Stomach (tissue), 9 donors: Measurements from ENCODE around the gene ADGRD1. TPM values are rescaled to one million over a fixed set of nuclear protein-coding genes. Genes with fewer than 3 reads are reported as not detected.

ENCODE experiments used
- DNase-seq, 2 donors: peaks; one replicate each; pipeline versions ENCODE4 v3.0.0 to v3.0.0-alpha.2; 2013 to 2019
- H3K27ac ChIP-seq, 5 donors: fragments of 200-600 bp in 4 of 5; sonication (generic) in 4 of 5; one replicate each; pipeline ENCODE4 v1.5.1; 2013 to 2019; ENCODE audit warnings: mild to moderate bottlenecking in 1 of 5, moderate library complexity in 1 of 5
- H3K27me3 ChIP-seq, 3 donors: fragments of 200-600 bp; sonication (generic); one replicate each; pipeline ENCODE4 v1.5.1; 2017 to 2019; ENCODE audit warnings: mixed run types in 1 of 3
- H3K36me3 ChIP-seq, 4 donors: fragments of 200-600 bp; sonication (generic); 1 replicate in 3 of 4; 2 replicates in 1 of 4; pipeline ENCODE4 v1.5.1; 2016 to 2019
- H3K4me1 ChIP-seq, 4 donors: fragments of 200-600 bp; sonication (generic); one replicate each; pipeline ENCODE4 v1.5.1; 2016 to 2019
- H3K4me3 ChIP-seq, 4 donors: fragments of 200-600 bp; sonication (generic) in 3 of 4; one replicate each; pipeline ENCODE4 v1.5.1; 2016 to 2019; ENCODE audit warnings: mild to moderate bottlenecking in 1 of 4
- H3K9me3 ChIP-seq, 4 donors: fragments of 200-600 bp; sonication (generic); one replicate each; pipeline ENCODE4 v1.5.1; 2016 to 2019
- EP300 ChIP-seq: sonication (generic); formaldehyde crosslinking; IDR thresholded peaks from one replicate; pipeline ENCODE4 v1.6.1; 2017; ENCODE audit warnings: antibody characterized with exemption
- POLR2A ChIP-seq, 4 donors: fragments of 450-650 bp; IDR thresholded peaks; one replicate each; pipeline ENCODE4 v1.6.1; 2016; ENCODE audit warnings: antibody characterized with exemption in 4 of 4, control low read depth in 2 of 4, mild to moderate bottlenecking in 1 of 4, moderate library complexity in 1 of 4
- POLR2AphosphoS5 ChIP-seq, 3 donors: sonication (generic); formaldehyde crosslinking; IDR thresholded peaks; one replicate each; pipeline ENCODE4 v1.6.1; 2016; ENCODE audit warnings: antibody characterized with exemption in 3 of 3
- WGBS, 5 donors: extraction: QIAGEN DNeasy Blood & Tissue Kit in 3 of 5; methylation state at CpG; one replicate each; pipeline versions ENCODE4 v1.1.5 to v1.1.7; 2013 to 2018; 5-methylcytosine and 5-hydroxymethylcytosine counted together
- intact Hi-C: fragments of 100-400 bp; cut with DNase I; formaldehyde crosslinking; loops from one replicate; pipeline ENCODE4 v1.15.1; 2023; ENCODE audit warnings: low total_unique reads
- polyA plus RNA-seq, 3 donors: library from polyadenylated mRNA; stranded (reverse); fragments of 200-250 nt; gene quantifications; one replicate each; pipeline ENCODE4 v1.2.3, GENCODE V29; 2013
- total RNA-seq, 5 donors: library from RNA; depleted of rRNA; stranded (reverse); fragments of >200 nt; gene quantifications; one replicate each; pipeline versions ENCODE4 v1.1.0 to v1.2.3, GENCODE V29; 2014 to 2016
- TF ChIP-seq, protein P1 (sequence below), 7 experiments: fragments of 450-650 bp in 4 of 7; fragments of 200-600 bp in 3 of 7; sonication (generic) in 3 of 7; IDR thresholded peaks; one replicate each; pipeline ENCODE4 v1.5.1; 2016 to 2019; ENCODE audit warnings: antibody characterized with exemption in 7 of 7, control low read depth in 2 of 7, mild to moderate bottlenecking in 1 of 7
- donor health status: healthy with polysubstance abuse.
- donor health status: Bipolar disorder and iron deficiency.
- donor health status: healthy.

ADGRD1 gene
- total and polyA plus RNA-seq, 8 donors, result 3.7 to 43.8 (median 15.4) TPM

DNA sequence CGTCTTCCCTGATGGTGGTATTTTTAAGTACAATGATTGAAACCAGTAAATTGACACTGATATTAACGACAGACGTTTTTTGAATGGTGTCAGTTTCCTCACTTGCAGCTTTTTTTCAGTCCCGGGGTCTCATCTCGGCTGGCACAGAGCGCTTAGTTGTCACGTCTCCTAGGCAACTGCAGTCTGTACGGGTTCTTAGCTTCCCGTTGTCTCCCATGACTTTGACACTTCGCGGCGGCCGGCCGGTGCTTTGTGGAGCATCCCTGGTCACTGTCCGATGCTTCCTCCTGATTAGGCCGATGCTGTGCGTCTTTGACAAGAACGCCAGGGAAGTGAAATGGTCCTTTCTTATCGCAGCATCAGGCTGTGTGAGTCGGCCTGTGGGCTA is 67.4 kb downstream of the ADGRD1 start:
- intact Hi-C loops, result no loop called here
- 81 to 90% (median 85%) methylated on average over 20 of the region's 20 CpGs for WGBS, 5 donors
- peaks cover 0 to 40% (median 0%) of the 10 kb centered on the region in 4 donors for H3K36me3 ChIP-seq

DNA sequence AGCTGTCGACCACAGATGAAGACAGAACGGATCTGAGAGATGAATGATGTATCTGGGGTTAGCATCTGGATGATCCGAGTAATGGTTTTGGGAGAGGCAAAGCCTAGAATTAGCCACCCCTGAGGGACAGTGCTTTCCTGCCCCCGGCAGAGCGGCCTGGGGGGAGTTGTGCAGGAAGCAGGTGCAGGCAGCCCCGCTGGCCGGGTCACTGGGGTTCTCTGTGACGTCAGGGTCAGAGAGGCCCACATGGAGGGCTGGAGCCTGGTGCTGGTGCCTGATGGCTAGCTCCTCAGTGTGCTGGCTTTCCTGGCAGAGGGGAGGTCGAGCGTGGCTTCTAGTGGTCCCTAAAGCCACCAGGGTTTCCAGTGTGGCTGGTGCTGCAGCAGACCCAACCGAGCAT is 70.3 kb downstream of the ADGRD1 start:
- WGBS, 5 donors, result 67 to 82% (median 73%) methylated on average over 11 of the region's 11 CpGs
- intact Hi-C loops, result no loop called here
- Histone ChIP-seq H3K9me3 (no peaks in the 10 kb centered on the region), H3K36me3 (peaks cover 0 to 30% (median 0%) of the 10 kb centered on the region in 4 donors), H3K27me3 (no peaks in the 10 kb centered on the region), H3K27ac (no peak overlapping the region), H3K4me3 (no peak overlapping the region), H3K4me1 (no peaks in the 10 kb centered on the region)
- DNase-seq, result no peak
- TF ChIP-seq POLR2A (IDR thresholded peaks at IDR 0.05), result no peak

More for the DNA sequence above, 67.4 kb downstream of the ADGRD1 start:
- Histone ChIP-seq H3K4me3 (no peak overlapping the region), H3K9me3 (no peaks in the 10 kb centered on the region), H3K27ac (no peak overlapping the region), H3K4me1 (no peaks in the 10 kb centered on the region), H3K27me3 (no peaks in the 10 kb centered on the region)
- TF ChIP-seq POLR2AphosphoS5 (IDR thresholded peaks at IDR 0.05) (no peak), POLR2A (IDR thresholded peaks at IDR 0.05) (no peak)
- DNase-seq, result no peak

DNA sequence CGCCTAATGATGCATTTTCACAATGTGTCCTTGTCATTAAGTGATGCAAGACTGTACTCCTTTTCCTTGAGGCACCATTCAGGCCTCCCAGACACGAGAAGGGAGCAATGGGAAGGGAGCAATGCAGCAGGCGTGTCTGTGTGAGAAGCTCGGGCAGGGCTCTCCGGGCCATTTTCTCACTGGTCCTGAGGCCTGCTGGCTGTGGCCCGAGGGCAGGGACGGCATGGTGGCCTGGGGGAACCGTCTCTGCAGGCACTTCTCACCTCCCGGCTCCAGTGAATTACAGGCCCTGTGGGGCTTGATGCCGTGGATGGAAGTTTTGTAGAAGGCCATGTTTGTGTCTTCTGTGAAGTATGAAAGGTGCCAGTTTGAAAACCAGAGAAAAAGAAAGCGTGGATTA is 71.0 kb downstream of the ADGRD1 start:
- TF ChIP-seq EP300 (no peak), POLR2AphosphoS5 (IDR thresholded peaks at IDR 0.05) (no peak), POLR2A (IDR thresholded peaks at IDR 0.05) (no peak)
- TF ChIP-seq, protein P1, sequence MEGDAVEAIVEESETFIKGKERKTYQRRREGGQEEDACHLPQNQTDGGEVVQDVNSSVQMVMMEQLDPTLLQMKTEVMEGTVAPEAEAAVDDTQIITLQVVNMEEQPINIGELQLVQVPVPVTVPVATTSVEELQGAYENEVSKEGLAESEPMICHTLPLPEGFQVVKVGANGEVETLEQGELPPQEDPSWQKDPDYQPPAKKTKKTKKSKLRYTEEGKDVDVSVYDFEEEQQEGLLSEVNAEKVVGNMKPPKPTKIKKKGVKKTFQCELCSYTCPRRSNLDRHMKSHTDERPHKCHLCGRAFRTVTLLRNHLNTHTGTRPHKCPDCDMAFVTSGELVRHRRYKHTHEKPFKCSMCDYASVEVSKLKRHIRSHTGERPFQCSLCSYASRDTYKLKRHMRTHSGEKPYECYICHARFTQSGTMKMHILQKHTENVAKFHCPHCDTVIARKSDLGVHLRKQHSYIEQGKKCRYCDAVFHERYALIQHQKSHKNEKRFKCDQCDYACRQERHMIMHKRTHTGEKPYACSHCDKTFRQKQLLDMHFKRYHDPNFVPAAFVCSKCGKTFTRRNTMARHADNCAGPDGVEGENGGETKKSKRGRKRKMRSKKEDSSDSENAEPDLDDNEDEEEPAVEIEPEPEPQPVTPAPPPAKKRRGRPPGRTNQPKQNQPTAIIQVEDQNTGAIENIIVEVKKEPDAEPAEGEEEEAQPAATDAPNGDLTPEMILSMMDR (IDR thresholded peaks at IDR 0.05), result no peak
- no peaks in the 10 kb centered on the region for H3K27me3 ChIP-seq
- H3K4me1 ChIP-seq, result no peaks in the 10 kb centered on the region
- intact Hi-C loops, result no loop called here
- no peak for DNase-seq
- H3K36me3 ChIP-seq, result peaks cover 0 to 30% (median 0%) of the 10 kb centered on the region in 4 donors
- no peaks in the 10 kb centered on the region for H3K9me3 ChIP-seq
- H3K27ac ChIP-seq, result no peak overlapping the region
- no peak overlapping the region for H3K4me3 ChIP-seq
- WGBS, 5 donors, result 79 to 89% (median 83%) methylated on average over 11 of the region's 11 CpGs

DNA sequence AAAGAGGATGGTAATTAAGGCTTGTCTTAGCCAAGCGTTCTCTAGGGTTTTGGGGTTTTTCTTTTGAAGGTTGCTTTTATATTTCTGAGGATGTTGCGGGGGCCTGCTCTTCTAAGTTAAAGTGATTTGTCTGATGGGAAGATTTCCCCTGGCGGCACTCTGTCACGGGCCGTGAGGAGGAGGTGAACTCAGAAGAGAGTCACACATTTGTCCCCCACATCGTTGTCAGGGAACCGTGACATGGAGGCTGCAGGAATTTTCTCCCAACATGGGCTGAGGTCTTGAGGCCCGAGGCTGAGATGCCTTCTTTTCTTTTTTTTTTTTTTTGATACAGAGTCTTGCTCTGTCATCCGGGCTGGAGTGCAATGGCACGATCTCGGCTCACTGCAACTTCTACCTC is 71.5 kb downstream of the ADGRD1 start:
- Histone ChIP-seq H3K27ac (no peak overlapping the region), H3K36me3 (peaks cover 0 to 30% (median 0%) of the 10 kb centered on the region in 4 donors), H3K27me3 (no peaks in the 10 kb centered on the region), H3K9me3 (no peaks in the 10 kb centered on the region), H3K4me1 (no peaks in the 10 kb centered on the region), H3K4me3 (no peak overlapping the region)
- WGBS, 5 donors, result 78 to 84% (median 79%) methylated on average over 11 of the region's 11 CpGs
- DNase-seq, result no peak
- TF ChIP-seq POLR2A (IDR thresholded peaks at IDR 0.05), result no peak
- TF ChIP-seq, protein P1 (IDR thresholded peaks at IDR 0.05), result no peak
- TF ChIP-seq POLR2AphosphoS5 (IDR thresholded peaks at IDR 0.05), result no peak
- TF ChIP-seq EP300, result no peak
- intact Hi-C loops, result no loop called here

DNA sequence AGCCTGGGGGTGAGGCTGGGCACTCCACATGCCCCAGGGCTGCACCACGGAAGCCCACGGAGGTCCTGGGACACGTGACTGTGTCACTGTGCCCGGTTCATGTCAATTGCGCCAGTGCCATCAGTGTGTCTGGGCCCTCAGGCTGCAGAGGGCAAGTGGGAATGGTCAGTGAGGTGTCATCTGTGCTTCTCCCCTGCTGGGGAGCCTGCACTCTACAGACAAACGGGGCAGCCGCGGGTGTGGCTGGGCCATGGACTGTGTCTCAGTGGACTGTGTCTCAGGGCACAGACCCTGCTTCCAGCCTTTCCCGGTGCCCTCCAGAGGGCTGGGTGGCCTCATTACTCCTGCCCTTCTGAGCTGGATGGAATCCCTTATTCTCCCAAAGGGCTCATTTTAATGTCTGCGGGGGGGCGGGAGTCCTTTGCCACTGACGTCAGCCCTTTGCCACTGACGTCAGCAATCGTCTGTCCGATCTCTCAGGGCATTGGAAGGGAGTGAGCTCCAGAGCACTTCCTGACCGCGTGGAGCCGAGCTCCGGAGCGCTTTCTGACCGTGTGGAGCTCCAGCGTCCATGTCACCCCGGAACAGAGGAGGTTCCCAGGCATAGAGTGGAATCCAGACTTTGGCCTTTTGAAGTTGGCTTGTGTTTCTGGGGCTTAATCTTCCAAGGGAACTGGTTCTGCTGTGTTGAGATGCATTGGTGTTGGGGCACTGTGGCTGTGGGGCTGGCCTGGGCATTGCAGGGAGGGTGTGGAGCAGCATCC is 72.4 kb downstream of the ADGRD1 start:
- 79 to 86% (median 84%) methylated on average over 20 to 23 of the region's 23 CpGs for WGBS, 5 donors
- DNase-seq, result no peak
- Histone ChIP-seq H3K4me1 (no peaks in the 10 kb centered on the region), H3K27ac (peak overlapping the region in 1 of 5 donors; percentile 54), H3K27me3 (no peaks in the 10 kb centered on the region), H3K4me3 (no peak overlapping the region), H3K9me3 (no peaks in the 10 kb centered on the region), H3K36me3 (peaks cover 0 to 29% (median 0%) of the 10 kb centered on the region in 4 donors)
- intact Hi-C loops, result no loop called here
- TF ChIP-seq, protein P1 (IDR thresholded peaks at IDR 0.05), result no peak
- TF ChIP-seq EP300 (no peak), POLR2AphosphoS5 (IDR thresholded peaks at IDR 0.05) (no peak), POLR2A (IDR thresholded peaks at IDR 0.05) (no peak)
